Smooth muscle cell (in vitro differentiated cells): ENCODE measurements around the gene POLRMT. TPM values are rescaled to one million over a fixed set of nuclear protein-coding genes. Genes with fewer than 3 reads are reported as not detected.

Experiments
- DNase-seq: peaks from one replicate; lab custom pipeline; 2025; ENCODE audit not compliant: unreplicated experiment; lab: John Stamatoyannopoulos, UW
- H2AFZ ChIP-seq: fragments of 200-600 bp; sonication (generic); 2 replicates; pipeline ENCODE4 v1.6.0; 2016; ENCODE audit warnings: antibody characterized with exemption, low read depth, mild to moderate bottlenecking
- H3F3A ChIP-seq: fragments of 200-600 bp; sonication (generic); 2 replicates; pipeline ENCODE4 v1.6.0; 2017; ENCODE audit warnings: antibody characterized with exemption, low read depth
- H3K27ac ChIP-seq: fragments of 200-600 bp; sonication (generic); 2 replicates; pipeline ENCODE4 v1.5.1; 2016; ENCODE audit warnings: low read depth, mild to moderate bottlenecking
- H3K27me3 ChIP-seq: fragments of 200-600 bp; sonication (generic); 2 replicates; pipeline ENCODE4 v1.6.1; 2016; ENCODE audit warnings: low read depth, mild to moderate bottlenecking
- H3K36me3 ChIP-seq: fragments of 200-600 bp; sonication (generic); 2 replicates; pipeline ENCODE4 v1.5.1; 2016; ENCODE audit warnings: low read depth
- H3K4me1 ChIP-seq: fragments of 200-600 bp; sonication (generic); 2 replicates; pipeline ENCODE4 v1.5.1; 2016; ENCODE audit warnings: low read depth
- H3K4me2 ChIP-seq: fragments of 200-600 bp; sonication (generic); 2 replicates; pipeline ENCODE4 v1.6.0; 2016; ENCODE audit warnings: mild to moderate bottlenecking
- H3K4me3 ChIP-seq: fragments of 200-600 bp; sonication (generic); 2 replicates; pipeline ENCODE4 v1.5.1; 2016; ENCODE audit warnings: mild to moderate bottlenecking
- H3K79me2 ChIP-seq: fragments of 200-600 bp; sonication (generic); 2 replicates; pipeline ENCODE4 v1.6.0; 2016; ENCODE audit warnings: low read depth, mild to moderate bottlenecking
- H3K9ac ChIP-seq: fragments of 200-600 bp; sonication (generic); 2 replicates; pipeline ENCODE4 v1.6.0; 2016; ENCODE audit warnings: low read depth
- H3K9me3 ChIP-seq: fragments of 200-600 bp; sonication (generic); replicated peaks from 2 replicates; pipeline ENCODE4 v1.5.1; 2016; ENCODE audit warnings: low read depth
- H4K20me1 ChIP-seq: fragments of 200-600 bp; sonication (generic); 2 replicates; pipeline ENCODE4 v1.6.0; 2016; ENCODE audit warnings: low read depth
- WGBS: methylation state at CpG from one replicate; pipeline ENCODE4 v1.1.7; 2016; ENCODE audit warnings: low lambda C conversion rate; 5-methylcytosine and 5-hydroxymethylcytosine counted together
- polyA plus RNA-seq: library from polyadenylated mRNA; unstranded; fragments of >200 nt; fragmentation: Nextera tagmentation; extraction: Ambion mirVana; gene quantifications from 2 replicates; pipeline ENCODE4 v1.2.1, GENCODE V29; 2016
- total RNA-seq: library from RNA; depleted of rRNA; stranded (reverse); fragments of >200 nt; gene quantifications from 2 replicates; pipeline ENCODE4 v1.2.3, GENCODE V29; 2014
- TF ChIP-seq, protein P1 (sequence below): fragments of 200-600 bp; sonication (generic); IDR thresholded peaks from 2 replicates; pipeline ENCODE4 v1.5.1; 2017; ENCODE audit warnings: borderline replicate concordance, mild to moderate bottlenecking, antibody characterized with exemption; ENCODE audit not compliant: insufficient read depth, poor library complexity, severe bottlenecking

POLRMT gene
- total and polyA plus RNA-seq, 2 experiments from 2014 or later: 23.8 to 74.2 TPM

DNA sequence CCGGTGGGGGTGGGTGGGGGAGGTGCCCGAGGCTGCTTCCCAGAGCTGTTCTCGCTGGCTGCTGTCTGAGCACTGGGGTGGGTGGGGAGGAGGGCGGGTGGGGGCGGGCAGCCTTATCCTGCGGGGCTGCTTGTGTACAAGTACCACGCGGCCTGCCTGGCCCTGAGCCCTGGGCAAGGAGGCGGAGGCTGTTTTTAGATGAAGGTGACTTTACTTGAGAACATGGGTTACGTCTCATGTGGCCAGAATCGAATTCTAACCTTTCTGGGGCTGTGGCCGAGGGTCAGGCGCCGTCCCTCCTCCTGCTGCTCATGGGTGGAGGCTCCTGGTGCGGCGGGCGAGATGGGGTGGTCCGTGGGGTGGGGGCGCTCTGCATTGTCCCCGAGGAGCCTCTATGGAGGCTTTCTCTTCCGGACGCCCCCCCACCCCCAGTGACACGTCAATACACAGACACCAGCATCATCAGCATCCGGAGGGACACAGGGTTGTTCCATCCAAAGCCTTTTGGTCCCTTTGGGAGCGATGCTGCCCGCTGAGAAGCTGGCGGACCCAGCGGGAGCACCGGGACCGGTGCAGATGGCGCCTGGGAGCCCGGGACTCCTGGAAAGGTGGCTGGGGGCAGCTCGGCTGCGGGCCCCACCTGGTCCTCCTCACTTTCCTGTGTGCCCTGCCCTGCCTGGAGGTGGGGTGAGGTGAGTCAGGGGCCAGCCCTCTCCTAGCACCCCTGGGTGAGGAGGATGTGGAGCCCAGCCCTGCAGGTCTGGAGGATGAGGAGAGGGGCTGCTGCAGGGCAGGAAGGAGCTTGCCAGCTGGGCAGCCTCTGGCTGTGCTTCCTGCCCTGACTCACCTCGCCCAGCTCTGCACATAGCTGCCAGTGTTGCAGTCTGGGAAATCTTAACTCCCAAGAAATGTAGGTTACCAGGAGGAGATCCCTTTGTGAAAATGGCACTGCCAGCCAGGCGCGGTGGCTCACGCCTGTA is 57.5 kb downstream of the POLRMT start:
- Histone ChIP-seq H3K36me3 (no peaks in the 10 kb centered on the region), H3K27me3 (no peaks in the 10 kb centered on the region), H3K4me2 (peak overlapping the region; percentile 97), H2AFZ (no peak overlapping the region), H3K9ac (no peak overlapping the region), H4K20me1 (peaks cover 80% of the 10 kb centered on the region), H3K4me1 (peaks cover 16% of the 10 kb centered on the region), H3K79me2 (peaks cover 81% of the 10 kb centered on the region), H3F3A (peaks cover 15% of the 10 kb centered on the region), H3K9me3 (no peaks in the 10 kb centered on the region), H3K27ac (no peak overlapping the region), H3K4me3 (peak overlapping the region; percentile 99)
- WGBS: 68% methylated on average over 38 of the region's 38 CpGs
- TF ChIP-seq, protein P1, sequence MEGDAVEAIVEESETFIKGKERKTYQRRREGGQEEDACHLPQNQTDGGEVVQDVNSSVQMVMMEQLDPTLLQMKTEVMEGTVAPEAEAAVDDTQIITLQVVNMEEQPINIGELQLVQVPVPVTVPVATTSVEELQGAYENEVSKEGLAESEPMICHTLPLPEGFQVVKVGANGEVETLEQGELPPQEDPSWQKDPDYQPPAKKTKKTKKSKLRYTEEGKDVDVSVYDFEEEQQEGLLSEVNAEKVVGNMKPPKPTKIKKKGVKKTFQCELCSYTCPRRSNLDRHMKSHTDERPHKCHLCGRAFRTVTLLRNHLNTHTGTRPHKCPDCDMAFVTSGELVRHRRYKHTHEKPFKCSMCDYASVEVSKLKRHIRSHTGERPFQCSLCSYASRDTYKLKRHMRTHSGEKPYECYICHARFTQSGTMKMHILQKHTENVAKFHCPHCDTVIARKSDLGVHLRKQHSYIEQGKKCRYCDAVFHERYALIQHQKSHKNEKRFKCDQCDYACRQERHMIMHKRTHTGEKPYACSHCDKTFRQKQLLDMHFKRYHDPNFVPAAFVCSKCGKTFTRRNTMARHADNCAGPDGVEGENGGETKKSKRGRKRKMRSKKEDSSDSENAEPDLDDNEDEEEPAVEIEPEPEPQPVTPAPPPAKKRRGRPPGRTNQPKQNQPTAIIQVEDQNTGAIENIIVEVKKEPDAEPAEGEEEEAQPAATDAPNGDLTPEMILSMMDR: no peak
- DNase-seq: no peak

- TF ChIP-seq, protein P1: no peak
- Histone ChIP-seq H3K4me2 (peak overlapping the region; percentile 97), H3K9me3 (no peaks in the 10 kb centered on the region), H3F3A (peaks cover 15% of the 10 kb centered on the region), H3K4me3 (peak overlapping the region; percentile 99), H3K27me3 (no peaks in the 10 kb centered on the region), H3K9ac (no peak overlapping the region), H3K27ac (no peak overlapping the region), H3K36me3 (no peaks in the 10 kb centered on the region), H2AFZ (no peak overlapping the region), H3K79me2 (peaks cover 75% of the 10 kb centered on the region), H4K20me1 (peaks cover 71% of the 10 kb centered on the region), H3K4me1 (peaks cover 16% of the 10 kb centered on the region)
- 45% methylated on average over 31 of the region's 32 CpGs for WGBS
- no peak for DNase-seq
Measured at GRCh38 chr19:574658-575526, 58.4 kb downstream of the POLRMT start.

GRCh38 chr19:573519-573825 is 59.9 kb downstream of the POLRMT start:
- Histone ChIP-seq H3K4me2 (peak overlapping the region; percentile 97), H3K9me3 (no peaks in the 10 kb centered on the region), H3K36me3 (no peaks in the 10 kb centered on the region), H3K9ac (peak overlapping the region; percentile 98), H3K27me3 (no peaks in the 10 kb centered on the region), H2AFZ (no peak overlapping the region), H3K4me1 (peaks cover 16% of the 10 kb centered on the region), H4K20me1 (peaks cover 57% of the 10 kb centered on the region), H3K4me3 (peak overlapping the region; percentile 99), H3K79me2 (peaks cover 60% of the 10 kb centered on the region), H3F3A (peaks cover 15% of the 10 kb centered on the region), H3K27ac (peak overlapping the region; percentile 79)
- TF ChIP-seq, protein P1: no peak
- no peak for DNase-seq
- 4% methylated on average over 15 of the region's 15 CpGs for WGBS
